Keratinocyte (primary cell): Measurements from ENCODE around the gene NOX3. TPM values are rescaled to one million over a fixed set of nuclear protein-coding genes. Genes with fewer than 3 reads are reported as not detected.

Experiments
- DNase-seq: peaks from one replicate; pipeline ENCODE4 v3.0.0-alpha.2; 2011; ENCODE audit warnings: low read depth, missing footprints, low spot score
- FAIRE-seq: peaks from 2 replicates; lab custom pipeline; 2011; peaks lifted over from hg19 to GRCh38; lab: Jason Lieb, UNC
- H2AFZ ChIP-seq: 2 replicates; pipeline ENCODE4 v1.6.0; 2012; ENCODE audit warnings: low read length, control low read depth, inconsistent platforms; ENCODE audit not compliant: control insufficient read depth
- H3K27ac ChIP-seq: 2 replicates; pipeline ENCODE4 v1.5.1; 2011; ENCODE audit warnings: low read length; ENCODE audit not compliant: control insufficient read depth, insufficient read depth
- H3K27me3 ChIP-seq: 3 replicates; pipeline ENCODE4 v1.6.0; 2011; ENCODE audit warnings: low read length; ENCODE audit not compliant: control insufficient read depth, insufficient read depth; ENCODE audit errors: extremely low read depth
- H3K36me3 ChIP-seq, 2 experiments: 2 replicates in 1 of 2; 3 replicates in 1 of 2; pipeline ENCODE4 v1.5.1; 2011; ENCODE audit warnings: low read length in 2 of 2, mild to moderate bottlenecking in 1 of 2; ENCODE audit not compliant: control insufficient read depth in 2 of 2, insufficient read depth in 2 of 2; ENCODE audit errors: extremely low read depth in 1 of 2
- H3K4me1 ChIP-seq: 3 replicates; pipeline ENCODE4 v1.5.1; 2011; ENCODE audit warnings: low read length; ENCODE audit not compliant: control insufficient read depth, insufficient read depth; ENCODE audit errors: extremely low read depth
- H3K4me2 ChIP-seq: 3 replicates; pipeline ENCODE4 v1.6.0; 2011; ENCODE audit warnings: low read depth, low read length; ENCODE audit not compliant: control insufficient read depth, insufficient read depth; ENCODE audit errors: extremely low read depth
- H3K4me3 ChIP-seq, 3 experiments: fragments of 200-600 bp in 1 of 3; sonication (generic) in 1 of 3; 2 replicates in 2 of 3; 3 replicates in 1 of 3; pipeline ENCODE4 v1.5.1; 2011 to 2016; ENCODE audit warnings: low read length in 3 of 3, mild to moderate bottlenecking in 3 of 3, control low read depth in 2 of 3, inconsistent platforms in 1 of 3, low read depth in 1 of 3, mixed read lengths in 1 of 3, mixed run types in 1 of 3, moderate library complexity in 1 of 3; ENCODE audit not compliant: control insufficient read depth in 2 of 3, insufficient read depth in 2 of 3; ENCODE audit errors: extremely low read depth in 1 of 3
- H3K79me2 ChIP-seq: 2 replicates; pipeline ENCODE4 v1.6.0; 2012; ENCODE audit warnings: low read length; ENCODE audit not compliant: control insufficient read depth, insufficient read depth
- H3K9ac ChIP-seq: 3 replicates; pipeline ENCODE4 v1.6.0; 2011; ENCODE audit warnings: low read length; ENCODE audit not compliant: control insufficient read depth, insufficient read depth; ENCODE audit errors: extremely low read depth
- H3K9me1 ChIP-seq: 3 replicates; pipeline ENCODE4 v1.6.0; 2011; ENCODE audit warnings: low read length; ENCODE audit not compliant: control insufficient read depth, insufficient read depth; ENCODE audit errors: extremely low read depth
- H3K9me3 ChIP-seq: 2 replicates; pipeline ENCODE4 v1.5.1; 2012; ENCODE audit warnings: low read depth, low read length; ENCODE audit not compliant: control insufficient read depth
- H4K20me1 ChIP-seq: 3 replicates; pipeline ENCODE4 v1.6.0; 2011; ENCODE audit warnings: low read length; ENCODE audit not compliant: control insufficient read depth, insufficient read depth; ENCODE audit errors: extremely low read depth
- CTCF ChIP-seq, 3 experiments: IDR thresholded peaks in 1 of 3; conservative IDR thresholded peaks in 1 of 3; optimal IDR thresholded peaks in 1 of 3; 2 replicates in 2 of 3; 3 replicates in 1 of 3; pipeline versions ENCODE3 to v1.5.1; 2011; ENCODE audit warnings: low read length in 3 of 3, mild to moderate bottlenecking in 3 of 3, moderate library complexity in 2 of 3, control low read depth in 1 of 3, inconsistent platforms in 1 of 3; ENCODE audit not compliant: insufficient read depth in 2 of 3; ENCODE audit errors: extremely low read depth in 1 of 3
- EZH2 ChIP-seq: IDR thresholded peaks from one replicate; pipeline ENCODE4 v1.6.1; 2012; ENCODE audit warnings: inconsistent platforms, mild to moderate bottlenecking, low read length, moderate library complexity
- dilution Hi-C: fragments of 300-500 bp; cut with MboI; formaldehyde crosslinking; loops from one replicate; pipeline ENCODE4 v1.7.0; 2020; ENCODE audit warnings: low sequenced_read_pairs; ENCODE audit not compliant: extremely low pct_ligation_motif_present
- polyA plus RNA-seq, 5 experiments: library from polyadenylated mRNA; depleted of rRNA in 3 of 5; stranded (reverse) in 3 of 5; stranded (forward) in 1 of 5; unstranded in 1 of 5; fragments of >200 nt; gene quantifications; 1 replicate in 1 of 5; 2 replicates in 3 of 5; 3 replicates in 1 of 5; pipeline versions ENCODE4 v1.2.1 to v1.2.3, GENCODE V29; 2011 to 2012; ENCODE audit warnings: missing spikeins in 2 of 5, low read depth in 1 of 5, low replicate concordance in 1 of 5

Gene NOX3
- polyA plus RNA-seq, 1 donor (not counting 4 experiments of a cell fraction or from before 2014, with no cell fraction given): not detected

GRCh38 chr6:155398701-155399061, 57.0 kb downstream of the NOX3 start:
- H3K36me3 ChIP-seq: no peaks in the 10 kb centered on the region
- no peak overlapping the region for H2AFZ ChIP-seq
- no peaks in the 10 kb centered on the region for H3K4me1 ChIP-seq
- no peaks in the 10 kb centered on the region for H3K79me2 ChIP-seq
- TF ChIP-seq CTCF (optimal IDR thresholded peaks at IDR 0.05 in 1 of 3, IDR thresholded peaks at IDR 0.05 in 1 of 3, conservative IDR thresholded peaks at IDR 0.05 in 1 of 3; ENCODE audit: extremely low read depth in 1 of 3, insufficient read depth in 2 of 3, low read length in 3 of 3): no peak
- TF ChIP-seq EZH2: no peak
- peaks cover 3% of the 10 kb centered on the region for H3K27me3 ChIP-seq
- FAIRE-seq (no peak), DNase-seq (no peak)
- H3K4me2 ChIP-seq: no peak overlapping the region
- dilution Hi-C loops: no loop called here
- H4K20me1 ChIP-seq: no peaks in the 10 kb centered on the region
- H3K9me3 ChIP-seq: no peaks in the 10 kb centered on the region
- H3K27ac ChIP-seq: no peak overlapping the region
- H3K4me3 ChIP-seq: no peak overlapping the region
- H3K9me1 ChIP-seq: no peaks in the 10 kb centered on the region
- H3K9ac ChIP-seq: no peak overlapping the region

- no peak overlapping the region for H3K4me2 ChIP-seq
- DNase-seq (no peak), FAIRE-seq (no peak)
- no peaks in the 10 kb centered on the region for H3K79me2 ChIP-seq
- H3K9me3 ChIP-seq: no peaks in the 10 kb centered on the region
- no peak for TF ChIP-seq EZH2
- no peak for TF ChIP-seq CTCF (optimal IDR thresholded peaks at IDR 0.05 in 1 of 3, IDR thresholded peaks at IDR 0.05 in 1 of 3, conservative IDR thresholded peaks at IDR 0.05 in 1 of 3; ENCODE audit: extremely low read depth in 1 of 3, insufficient read depth in 2 of 3, low read length in 3 of 3)
- H3K9me1 ChIP-seq: no peaks in the 10 kb centered on the region
- no peak overlapping the region for H3K4me3 ChIP-seq
- no peaks in the 10 kb centered on the region for H3K36me3 ChIP-seq
- H3K27me3 ChIP-seq: peaks cover 3% of the 10 kb centered on the region
- H2AFZ ChIP-seq: no peak overlapping the region
- no peak overlapping the region for H3K9ac ChIP-seq
- H4K20me1 ChIP-seq: no peaks in the 10 kb centered on the region
- H3K27ac ChIP-seq: no peak overlapping the region
- no peaks in the 10 kb centered on the region for H3K4me1 ChIP-seq
- dilution Hi-C loops: no loop called here
Observed at GRCh38 chr6:155398221-155398620, 57.4 kb downstream of the NOX3 start.
